ENCODE results near the gene TAX1BP1. TPM values are rescaled to one million over a fixed set of nuclear protein-coding genes. Genes with fewer than 3 reads are reported as not detected.

TAX1BP1 gene
- total and polyA plus RNA-seq, 2 experiments from 2014 or later, result 56.5 to 87.9 TPM

- H3K9me3 Mint-ChIP-seq, result peaks cover 6% of the 10 kb centered on the region
Measured at GRCh38 chr7:27850531-27850930, 110.6 kb downstream of the TAX1BP1 start.

More at GRCh38 chr7:27850531-27850930, 110.6 kb downstream of the TAX1BP1 start:
- H3K27me3 ChIP-seq (ENCODE audit: insufficient read depth), result no peaks in the 10 kb centered on the region
- Mint-ChIP-seq H3K36me3 (ENCODE audit: low read depth) (peaks cover 6% of the 10 kb centered on the region), H3K4me1 (no peaks in the 10 kb centered on the region; the same call in 2 of the 3 replicates), H3K27me3 (ENCODE audit: insufficient read depth, low read depth, poor library complexity) (peaks cover 7% of the 10 kb centered on the region), H3K27ac (no peak overlapping the region), H3K4me3 (no peak overlapping the region)
- no peak for TF ChIP-seq ETS1 (IDR thresholded peaks at IDR 0.05)
- TF ChIP-seq POLR2AphosphoS5 (IDR thresholded peaks at IDR 0.05; ENCODE audit: low read depth), result no peak
- TF ChIP-seq CREB1 (CRISPR knock-in tag; IDR thresholded peaks at IDR 0.05; ENCODE audit: low read depth), result no peak
- no peak for TF ChIP-seq ZNF462 (CRISPR knock-in tag; IDR thresholded peaks at IDR 0.05)
- TF ChIP-seq EZH2phosphoT487 (IDR thresholded peaks at IDR 0.05; ENCODE audit: unreplicated experiment), result no peak
- no peak for TF ChIP-seq ZNF114 (CRISPR knock-in tag; IDR thresholded peaks at IDR 0.05)
- no peak for TF ChIP-seq NANOG (IDR thresholded peaks at IDR 0.05; ENCODE audit: borderline replicate concordance)
- TF ChIP-seq JUNB (IDR thresholded peaks at IDR 0.05; ENCODE audit: unreplicated experiment), result no peak
- TF ChIP-seq EZH2 (IDR thresholded peaks at IDR 0.05; ENCODE audit: low read depth, unreplicated experiment), result no peak
- TF ChIP-seq CTCF (conservative IDR thresholded peaks at IDR 0.05; ENCODE audit: low read depth in 2 of 2), result no peak; a peak in 1 of 4 replicates
- TF ChIP-seq REST (IDR thresholded peaks at IDR 0.05; ENCODE audit: unreplicated experiment), result no peak
- no peak for TF ChIP-seq ZNF331 (CRISPR knock-in tag; IDR thresholded peaks at IDR 0.05; ENCODE audit: low read depth)
- no peak for TF ChIP-seq STAT1 (IDR thresholded peaks at IDR 0.05; ENCODE audit: unreplicated experiment)
- H3K27ac ChIP-seq (ENCODE audit: low read depth), result no peak overlapping the region
- H4K20me1 ChIP-seq (replicated peaks; ENCODE audit: insufficient read depth), result no peaks in the 10 kb centered on the region
- H3K36me3 ChIP-seq (ENCODE audit: insufficient read depth), result no peaks in the 10 kb centered on the region; the same call in 1 of the 2 replicates
- DNase-seq (ENCODE audit: low spot score), result no peak
- no peaks in the 10 kb centered on the region for H3K79me2 ChIP-seq (replicated peaks; ENCODE audit: insufficient read depth)
- H3K4me3 ChIP-seq, result no peak overlapping the region
- no peaks in the 10 kb centered on the region; the same call in 1 of the 2 replicates for H3K9me2 ChIP-seq (ENCODE audit: insufficient read depth)
- ATAC-seq, result no peak
- no peak overlapping the region for H3K4me2 ChIP-seq
- no peaks in the 10 kb centered on the region for H3F3A ChIP-seq (replicated peaks; ENCODE audit: low read depth)
- no peaks in the 10 kb centered on the region for H3K4me1 ChIP-seq (ENCODE audit: insufficient read depth)
- no peak overlapping the region for H2AFZ ChIP-seq
